HG03045 (cell line): ENCODE measurements around the gene TAF9.
"Not testable (repeated sequence)": the region's sequence is repeated elsewhere in the genome, so short reads cannot be mapped to it uniquely, and the experiment has no call there.

Source experiments
- ATAC-seq: cut with Tn5 transposase; IDR thresholded peaks from one replicate; pipeline ENCODE4 v1.9.1; 2021; ENCODE audit warnings: mild to moderate bottlenecking, moderate library complexity; ENCODE audit not compliant: unreplicated experiment

Gene TAF9

GRCh38 chr5:69341520-69342161, 27.7 kb downstream of the TAF9 start:
- ATAC-seq = no peak

- ATAC-seq = no peak
These were observed 33.9 kb downstream of the TAF9 start for GRCh38 chr5:69335341-69335935.

DNA sequence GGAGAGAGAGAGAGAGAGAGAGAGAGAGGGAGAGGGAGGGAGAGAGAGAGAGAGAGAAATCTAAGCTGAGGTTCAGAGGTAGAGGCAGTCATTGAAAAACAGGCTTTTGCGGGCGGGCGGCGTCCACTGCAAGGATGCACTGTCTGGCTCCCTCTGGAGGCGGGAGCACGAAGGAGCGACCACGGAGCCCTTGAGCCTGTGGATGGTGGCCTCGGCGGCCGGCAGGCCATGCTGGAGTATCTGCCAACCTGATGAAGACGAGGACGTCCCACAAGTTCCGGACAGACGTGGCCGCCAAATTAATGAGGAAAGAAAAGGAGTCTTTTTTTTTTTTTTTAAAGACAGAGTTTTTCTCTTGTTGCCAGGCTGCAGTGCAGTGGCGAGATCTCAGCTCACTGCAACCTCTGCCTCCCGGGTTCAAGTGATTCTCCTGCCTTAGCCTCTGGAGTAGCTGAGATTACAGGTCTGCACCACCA, 34.5 kb downstream of the TAF9 start:
- ATAC-seq = peak; percentile 51

DNA sequence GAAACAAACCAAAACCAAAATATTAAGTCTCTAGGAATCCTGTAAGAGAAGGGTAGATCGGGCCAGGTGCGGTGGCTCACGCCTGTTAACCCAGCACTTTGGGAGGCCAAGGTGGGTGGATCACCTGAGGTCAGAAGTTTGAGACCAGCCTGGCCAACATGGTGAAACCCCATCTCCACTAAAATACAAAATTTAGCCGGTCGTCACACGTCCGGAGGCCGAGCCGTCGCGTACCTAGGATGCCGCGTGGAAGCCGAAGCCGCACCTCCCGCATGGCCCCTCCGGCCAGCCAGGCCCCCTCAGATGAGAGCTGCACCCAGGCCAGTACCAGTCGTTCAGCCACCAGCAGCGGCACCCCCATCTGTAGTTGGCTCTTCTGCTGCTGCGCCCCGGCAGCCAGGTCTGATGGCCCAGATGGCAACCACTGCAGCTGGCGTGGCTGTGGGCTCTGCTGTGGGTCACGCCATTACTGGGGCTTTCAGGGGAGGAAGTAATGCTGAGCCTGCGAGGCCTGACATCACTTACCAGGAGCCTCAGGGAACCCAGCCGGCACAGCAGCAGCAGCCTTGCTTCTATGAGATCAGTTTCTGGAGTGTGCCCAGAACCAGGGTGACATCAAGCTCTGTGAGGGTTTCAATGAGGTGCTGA, 35.5 kb downstream of the TAF9 start:
- ATAC-seq = not testable (repeated sequence)

DNA sequence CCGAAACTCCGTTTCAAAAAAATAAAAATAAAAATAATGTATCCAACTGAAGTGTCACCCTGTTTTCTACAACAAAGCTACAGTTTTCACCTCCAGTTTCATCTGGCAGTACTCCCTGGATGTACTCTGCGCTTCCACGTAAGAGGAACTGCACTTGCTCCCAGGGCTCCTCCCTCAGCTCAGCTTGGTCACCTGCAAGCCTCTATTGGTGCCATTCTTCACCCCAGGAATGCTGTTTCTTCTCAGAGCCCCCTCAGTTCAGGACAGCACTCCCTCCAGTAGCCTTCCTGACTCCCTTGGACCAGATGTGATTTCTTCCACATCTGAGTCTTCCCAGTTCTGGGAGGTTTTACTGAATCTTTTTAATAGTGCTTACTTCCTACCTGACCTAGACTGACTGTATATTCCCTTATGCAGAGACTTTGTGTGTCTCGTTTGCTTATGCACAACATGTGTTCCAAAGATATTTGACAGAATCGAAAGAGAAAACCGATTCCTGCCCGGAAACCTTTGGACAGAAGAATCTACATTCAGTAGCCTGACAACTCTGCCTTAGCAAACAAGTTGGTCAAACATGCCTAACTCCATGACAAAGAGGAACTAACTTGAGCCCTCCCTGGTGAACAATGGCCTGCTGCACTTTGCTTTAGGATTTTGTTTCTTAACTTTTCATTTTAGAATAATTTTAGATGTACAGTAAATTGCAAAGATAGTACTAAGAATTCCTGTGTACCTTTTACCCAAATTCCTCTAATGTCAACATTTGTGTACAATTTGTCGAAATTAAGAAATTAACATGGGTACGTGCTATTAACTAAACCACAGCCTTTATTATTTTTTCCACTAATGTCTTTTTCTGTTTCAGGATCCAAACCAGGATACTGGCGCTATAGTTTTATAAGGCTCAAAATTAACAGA, 37.5 kb downstream of the TAF9 start:
- no peak for ATAC-seq

- no peak for ATAC-seq
These were observed 39.3 kb downstream of the TAF9 start for GRCh38 chr5:69329905-69330489.

- no peak for ATAC-seq
These were observed 43.0 kb downstream of the TAF9 start for GRCh38 chr5:69326365-69326764.

GRCh38 chr5:69317391-69317790, 51.9 kb downstream of the TAF9 start:
- ATAC-seq = no peak

DNA sequence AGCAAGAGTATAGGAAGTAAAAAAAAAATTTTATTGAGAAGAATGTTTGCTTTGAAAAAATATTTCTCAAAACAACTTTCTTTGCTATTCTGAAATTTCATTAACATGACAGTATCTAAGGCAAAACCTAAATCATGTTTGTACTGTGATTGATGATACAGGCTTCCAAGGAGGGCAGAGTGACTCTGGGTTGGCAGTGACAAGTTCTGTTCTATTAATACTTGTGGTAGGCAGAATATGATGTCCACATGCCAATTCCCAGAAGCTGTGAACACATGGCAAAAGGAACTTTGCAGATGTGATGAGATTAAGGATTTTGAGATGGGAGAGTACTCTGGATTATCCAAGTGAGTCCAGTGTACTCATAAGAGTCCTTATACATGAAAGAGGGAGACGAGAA, 53.3 kb downstream of the TAF9 start:
- ATAC-seq = no peak
